Psoas muscle (tissue), 8 donors: ENCODE results near the gene CDH20. TPM values are rescaled to one million over a fixed set of nuclear protein-coding genes. Genes with fewer than 3 reads are reported as not detected.

Experiments used
- ATAC-seq, 4 donors: fragments of 200-7000 bp; cut with Tn5 transposase; one replicate each; pipeline ENCODE4 v1.9.1; 2020; ENCODE audit warnings: moderate library complexity in 3 of 4, mild to moderate bottlenecking in 2 of 4
- DNase-seq, 2 donors: peaks; one replicate each; pipeline ENCODE4 v3.0.0-alpha.2; 2020
- H3K27ac ChIP-seq: fragments of 200-600 bp; one replicate; pipeline ENCODE4 v1.8.0; 2022
- H3K27me3 ChIP-seq, 3 donors: fragments of 200-600 bp in 1 of 3; one replicate each; pipeline versions ENCODE4 v1.6.1 to v1.8.0; 2013 to 2022; ENCODE audit warnings: low read length in 2 of 3, mild to moderate bottlenecking in 2 of 3, moderate library complexity in 1 of 3; ENCODE audit not compliant: insufficient read depth in 3 of 3
- H3K36me3 ChIP-seq, 2 donors: fragments of 200-600 bp in 1 of 2; one replicate each; pipeline versions ENCODE4 v1.6.1 to v1.8.0; 2013 to 2022; ENCODE audit warnings: low read depth in 1 of 2, mild to moderate bottlenecking in 1 of 2, moderate library complexity in 1 of 2; ENCODE audit not compliant: insufficient read depth in 1 of 2
- H3K4me1 ChIP-seq: fragments of 200-600 bp; one replicate; pipeline ENCODE4 v1.8.0; 2022
- H3K4me3 ChIP-seq: fragments of 200-600 bp; one replicate; pipeline ENCODE4 v1.8.0; 2022; ENCODE audit warnings: mild to moderate bottlenecking
- H3K9me3 ChIP-seq: fragments of 200-600 bp; one replicate; pipeline ENCODE4 v1.8.0; 2022
- WGBS, 3 donors: extraction: QIAGEN DNeasy Blood & Tissue Kit; methylation state at CpG; one replicate each; pipeline versions ENCODE4 v1.1.6 to v1.1.7; 2013; 5-methylcytosine and 5-hydroxymethylcytosine counted together
- intact Hi-C, 2 donors: fragments of 100-400 bp; cut with DNase I; formaldehyde crosslinking; loops; one replicate each; pipeline versions ENCODE4 v1.11.0 to v1.14.2; 2022
- polyA plus RNA-seq, 3 donors: library from polyadenylated mRNA; stranded (reverse); fragments of 200-250 nt; gene quantifications; one replicate each; pipeline ENCODE4 v1.2.3, GENCODE V29; 2013
- total RNA-seq, 4 donors: library from RNA; stranded (reverse); fragmentation: NEBNext Ultra II Directional in 2 of 4; extraction: Animal tissue kit (Norgen Biotek cat#: 25700) in 2 of 4; gene quantifications; one replicate each; pipeline versions ENCODE4 v1.2.1 to v1.2.4, GENCODE V29; 2021 to 2023
- TF ChIP-seq, protein P1 (sequence below): fragments of 200-600 bp; IDR thresholded peaks from one replicate; pipeline ENCODE4 v1.8.0; 2022; ENCODE audit warnings: antibody characterized with exemption
- donor health status: healthy with polysubstance abuse.
- donor health status: DM: no; HTN: no; CAD: no; lungs with moderate emphysema.
- donor health status: Bipolar disorder and iron deficiency.
- donor health status: healthy.
- donor health status: DM: yes; HTN: yes; CAD: no.
- donor health status: DM: no; HTN: no; CAD: no.
- donor health status: DM: no; HTN: no; CAD: no.
- donor health status: DM: yes; HTN: yes; CAD: no.

Gene CDH20
- total and polyA plus RNA-seq, 7 donors, result 0.10 to 16.3 (median 2.6) TPM

GRCh38 chr18:61322265-61322873 lies 10.9 kb upstream of the CDH20 start:
- no peaks in the 10 kb centered on the region for H3K27me3 ChIP-seq
- H3K4me1 ChIP-seq, result no peaks in the 10 kb centered on the region
- H3K27ac ChIP-seq, result no peak overlapping the region
- intact Hi-C loops, result loop anchor here in 1 of 2 donors (10.0 kb wide), 1 partner anchor 182 kb away; no protein-coding TSS in a partner anchor
- ATAC-seq, result peak in 2 of 4 donors; percentile 65 to 66
- no peak overlapping the region for H3K4me3 ChIP-seq
- DNase-seq, result peak in 1 of 2 donors; percentile 30
- H3K36me3 ChIP-seq, result no peaks in the 10 kb centered on the region
- whole genome bisulfite sequencing, 3 donors, result 21 to 24% (median 23%) methylated on average over 9 of the region's 9 CpGs
- no peaks in the 10 kb centered on the region for H3K9me3 ChIP-seq
- TF ChIP-seq, protein P1, sequence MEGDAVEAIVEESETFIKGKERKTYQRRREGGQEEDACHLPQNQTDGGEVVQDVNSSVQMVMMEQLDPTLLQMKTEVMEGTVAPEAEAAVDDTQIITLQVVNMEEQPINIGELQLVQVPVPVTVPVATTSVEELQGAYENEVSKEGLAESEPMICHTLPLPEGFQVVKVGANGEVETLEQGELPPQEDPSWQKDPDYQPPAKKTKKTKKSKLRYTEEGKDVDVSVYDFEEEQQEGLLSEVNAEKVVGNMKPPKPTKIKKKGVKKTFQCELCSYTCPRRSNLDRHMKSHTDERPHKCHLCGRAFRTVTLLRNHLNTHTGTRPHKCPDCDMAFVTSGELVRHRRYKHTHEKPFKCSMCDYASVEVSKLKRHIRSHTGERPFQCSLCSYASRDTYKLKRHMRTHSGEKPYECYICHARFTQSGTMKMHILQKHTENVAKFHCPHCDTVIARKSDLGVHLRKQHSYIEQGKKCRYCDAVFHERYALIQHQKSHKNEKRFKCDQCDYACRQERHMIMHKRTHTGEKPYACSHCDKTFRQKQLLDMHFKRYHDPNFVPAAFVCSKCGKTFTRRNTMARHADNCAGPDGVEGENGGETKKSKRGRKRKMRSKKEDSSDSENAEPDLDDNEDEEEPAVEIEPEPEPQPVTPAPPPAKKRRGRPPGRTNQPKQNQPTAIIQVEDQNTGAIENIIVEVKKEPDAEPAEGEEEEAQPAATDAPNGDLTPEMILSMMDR, result peak; percentile 22

DNA sequence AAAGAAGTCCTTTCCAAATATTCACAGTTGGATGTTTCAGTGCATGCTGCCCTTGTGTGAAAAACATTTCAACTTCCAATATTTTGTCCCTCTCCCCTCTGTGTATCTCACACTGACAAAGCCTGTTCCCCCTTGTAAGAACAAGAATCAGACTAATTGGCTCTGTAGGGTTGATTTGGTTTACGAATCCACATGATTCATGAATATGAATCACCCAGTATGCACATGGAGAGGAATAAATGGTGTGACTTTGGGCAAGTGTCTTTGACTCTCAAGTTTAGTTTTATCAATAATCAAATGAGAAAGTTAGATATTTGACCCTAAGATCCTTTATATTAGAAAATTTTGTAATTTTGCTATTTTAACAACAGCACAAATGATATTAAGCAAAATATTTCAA lies 9.3 kb upstream of the CDH20 start:
- 75 to 82% (median 80%) methylated on average over 1 of the region's 1 CpG for WGBS, 3 donors
- H3K4me1 ChIP-seq, result no peaks in the 10 kb centered on the region
- intact Hi-C loops, result loop anchor here in 1 of 2 donors (10.0 kb wide), 1 partner anchor 181 kb away; no protein-coding TSS in a partner anchor

DNA sequence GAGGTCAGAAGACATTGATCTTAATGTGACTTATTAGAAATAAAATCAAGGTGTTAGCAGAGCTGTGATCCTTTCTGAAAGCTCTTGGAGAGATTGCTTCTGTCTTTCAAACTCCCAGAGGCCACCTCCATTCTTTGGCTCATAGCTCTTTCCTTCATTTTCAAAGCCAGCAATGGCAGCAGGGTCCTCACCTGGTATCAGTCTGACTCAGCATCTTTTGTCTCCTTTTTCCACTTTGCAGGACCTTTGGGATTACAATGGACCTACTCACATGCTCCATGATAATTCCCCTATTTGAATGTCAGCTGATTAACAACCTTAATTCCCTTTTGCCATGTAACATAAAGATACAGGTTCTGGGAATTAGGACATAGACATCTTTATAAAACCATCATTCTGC lies 6.8 kb upstream of the CDH20 start:
- intact Hi-C loops, result loop anchor here in 1 of 2 donors (10.0 kb wide), 1 partner anchor 178 kb away; no protein-coding TSS in a partner anchor
- Histone ChIP-seq H3K36me3 (no peaks in the 10 kb centered on the region), H3K27me3 (no peaks in the 10 kb centered on the region), H3K4me1 (no peaks in the 10 kb centered on the region), H3K9me3 (no peaks in the 10 kb centered on the region), H3K4me3 (no peak overlapping the region), H3K27ac (no peak overlapping the region)
- TF ChIP-seq, protein P1, result no peak
- ATAC-seq (no peak), DNase-seq (no peak)

More for the DNA sequence above, 9.3 kb upstream of the CDH20 start:
- Histone ChIP-seq H3K36me3 (no peaks in the 10 kb centered on the region), H3K4me3 (no peak overlapping the region), H3K9me3 (no peaks in the 10 kb centered on the region), H3K27me3 (no peaks in the 10 kb centered on the region), H3K27ac (no peak overlapping the region)
- DNase-seq, result no peak
- TF ChIP-seq, protein P1, result no peak
- ATAC-seq, result no peak

DNA sequence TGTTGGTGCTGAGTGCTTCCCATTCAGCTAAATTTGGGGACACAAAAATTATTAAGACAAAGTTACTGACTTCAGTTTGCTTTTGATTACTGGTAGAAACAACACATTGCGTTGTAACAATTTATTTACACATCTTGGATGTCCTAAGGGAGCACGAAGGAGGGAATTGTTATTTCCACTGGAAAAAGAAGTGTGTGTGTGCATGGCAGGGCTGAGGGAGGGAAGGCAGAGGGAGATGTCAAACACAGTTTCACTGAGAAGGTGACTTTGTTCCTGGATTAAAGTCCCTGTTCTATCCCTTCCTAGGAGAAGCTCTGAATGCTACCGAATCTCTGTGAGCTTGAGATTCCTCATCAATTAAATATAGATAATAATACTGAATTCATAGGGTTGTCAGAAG lies 3.8 kb upstream of the CDH20 start:
- ATAC-seq (no peak), DNase-seq (no peak)
- Histone ChIP-seq H3K4me3 (no peak overlapping the region), H3K27me3 (peaks cover 0 to 13% (median 0%) of the 10 kb centered on the region in 3 donors), H3K4me1 (no peaks in the 10 kb centered on the region), H3K27ac (no peak overlapping the region), H3K9me3 (no peaks in the 10 kb centered on the region), H3K36me3 (no peaks in the 10 kb centered on the region)
- intact Hi-C loops, result loop anchor here in 1 of 2 donors (10.0 kb wide), 1 partner anchor 175 kb away; no protein-coding TSS in a partner anchor
- WGBS, 3 donors, result 51 to 56% (median 54%) methylated on average over 3 of the region's 3 CpGs
- TF ChIP-seq, protein P1, result no peak
